HG03060 (cell line): ENCODE data around the gene ZNF330.
"Not testable (repeated sequence)": the region's sequence is repeated elsewhere in the genome, so short reads cannot be mapped to it uniquely, and the experiment has no call there.

Source experiments
- ATAC-seq: cut with Tn5 transposase; IDR thresholded peaks from one replicate; pipeline ENCODE4 v1.9.1; 2021; ENCODE audit warnings: low read depth, moderate number of reproducible peaks; ENCODE audit not compliant: unreplicated experiment

The ZNF330 gene

GRCh38 chr4:141220691-141221659, at the start of gene ZNF330:
TSS of gene ZNF330 (plus strand) at chr4:141220895. CDS start at chr4:141222372, 1,477 bp downstream.
- peak; percentile 67 for ATAC-seq

DNA sequence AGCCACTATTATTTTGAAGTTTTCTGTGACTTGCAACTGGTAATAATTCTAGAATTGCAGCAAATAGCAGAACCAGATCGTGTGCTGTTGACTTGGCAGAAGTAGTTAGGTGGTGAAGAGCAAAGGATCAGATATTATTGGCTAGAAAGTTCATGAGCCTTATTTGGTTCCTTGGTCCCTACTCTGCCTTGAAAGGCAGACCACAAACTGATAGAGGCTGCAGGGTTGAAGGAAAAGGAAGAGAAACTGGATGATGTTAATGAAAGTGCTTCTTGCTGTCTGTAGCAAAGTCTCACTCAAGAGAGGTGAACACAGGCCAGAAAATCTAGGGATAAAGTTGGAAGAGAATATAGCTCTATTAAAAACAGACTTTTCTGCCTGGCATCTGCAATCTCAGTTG, 46.2 kb upstream of the ZNF330 start:
- no peak for ATAC-seq

- ATAC-seq: no peak
These were observed 43.5 kb upstream of the ZNF330 start for GRCh38 chr4:141177171-141177570.

GRCh38 chr4:141179474-141180373, 41.0 kb upstream of the ZNF330 start:
- no peak for ATAC-seq

DNA sequence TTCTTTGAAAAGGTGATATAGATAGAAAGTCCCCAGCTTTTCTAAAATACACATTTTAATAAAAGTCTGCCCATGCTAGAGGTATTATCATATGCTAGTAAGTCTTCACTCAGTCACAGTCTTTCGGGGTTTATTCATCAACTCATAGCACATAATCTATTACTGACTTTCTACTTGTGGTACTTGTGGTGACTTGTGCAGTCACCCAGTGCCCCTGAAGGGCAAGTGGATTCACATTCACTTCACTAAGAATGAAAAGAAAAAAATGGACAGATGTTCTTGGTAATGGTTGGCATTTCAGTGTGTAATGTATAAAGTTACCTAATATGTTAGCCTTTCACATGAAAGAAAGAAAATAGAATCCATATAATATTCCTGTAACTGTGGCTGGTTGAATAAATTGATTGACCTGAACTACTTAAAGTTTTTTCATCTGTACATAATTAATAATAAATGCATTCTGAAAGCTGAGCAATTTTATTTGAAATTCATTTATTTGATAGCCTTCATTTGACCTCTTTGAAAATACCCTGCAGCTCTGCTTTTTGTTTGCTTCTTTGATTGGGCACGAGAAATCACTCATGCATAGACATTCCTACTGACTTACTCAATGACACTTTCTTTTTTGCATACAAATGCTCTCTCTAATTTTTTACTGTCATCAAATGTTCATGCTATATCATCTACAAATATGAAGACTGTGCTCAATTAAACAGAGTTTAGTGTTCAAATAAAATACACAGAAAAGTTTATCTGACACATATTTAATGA, 39.5 kb upstream of the ZNF330 start:
- ATAC-seq: peak; percentile 55

GRCh38 chr4:141183491-141183890, 37.2 kb upstream of the ZNF330 start:
- not testable (repeated sequence) for ATAC-seq

DNA sequence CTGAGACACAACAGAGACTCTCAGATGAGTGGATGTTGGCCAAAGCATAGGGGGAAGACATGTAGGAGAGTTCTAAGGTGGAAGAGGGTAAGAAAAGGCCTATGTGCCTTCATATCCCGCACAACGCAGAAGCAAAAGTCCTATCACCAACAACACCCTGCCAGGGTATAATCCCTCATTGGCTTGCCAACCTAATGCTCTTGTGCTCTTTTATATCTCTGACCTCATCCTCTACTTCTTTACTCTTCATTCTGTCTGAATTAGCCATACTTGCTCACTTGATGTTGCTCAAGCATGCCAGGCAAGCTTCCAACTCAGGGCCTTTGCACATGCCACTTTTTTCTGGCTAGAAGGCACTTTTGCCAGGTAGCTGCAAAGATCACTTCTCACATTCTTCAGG, 28.1 kb upstream of the ZNF330 start:
- no peak for ATAC-seq

DNA sequence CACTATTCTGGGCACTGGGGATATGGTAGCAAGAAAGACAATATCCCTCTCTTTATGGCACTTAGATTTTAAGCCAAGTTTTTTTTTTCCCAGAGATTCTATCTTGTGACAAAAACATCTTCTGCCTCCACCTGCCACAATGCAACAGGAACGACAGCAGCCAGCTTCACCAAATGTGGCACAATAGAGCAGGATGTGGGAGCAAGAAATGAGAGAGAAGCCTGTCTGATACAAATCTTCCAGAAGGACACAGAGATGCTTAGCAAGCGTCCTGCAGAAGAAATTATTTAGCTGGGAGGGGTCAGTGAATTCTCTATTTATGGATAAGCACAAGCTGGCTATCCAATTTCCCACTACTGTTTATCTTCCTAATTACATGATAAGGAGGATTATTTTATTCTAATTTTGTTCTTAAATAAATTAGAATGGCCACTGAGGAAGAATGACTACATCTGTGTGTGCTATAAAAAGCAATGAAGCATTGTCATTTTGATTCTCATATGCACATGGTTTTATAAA, 27.1 kb upstream of the ZNF330 start:
- no peak for ATAC-seq

GRCh38 chr4:141195095-141195707, 25.5 kb upstream of the ZNF330 start:
- ATAC-seq: no peak

DNA sequence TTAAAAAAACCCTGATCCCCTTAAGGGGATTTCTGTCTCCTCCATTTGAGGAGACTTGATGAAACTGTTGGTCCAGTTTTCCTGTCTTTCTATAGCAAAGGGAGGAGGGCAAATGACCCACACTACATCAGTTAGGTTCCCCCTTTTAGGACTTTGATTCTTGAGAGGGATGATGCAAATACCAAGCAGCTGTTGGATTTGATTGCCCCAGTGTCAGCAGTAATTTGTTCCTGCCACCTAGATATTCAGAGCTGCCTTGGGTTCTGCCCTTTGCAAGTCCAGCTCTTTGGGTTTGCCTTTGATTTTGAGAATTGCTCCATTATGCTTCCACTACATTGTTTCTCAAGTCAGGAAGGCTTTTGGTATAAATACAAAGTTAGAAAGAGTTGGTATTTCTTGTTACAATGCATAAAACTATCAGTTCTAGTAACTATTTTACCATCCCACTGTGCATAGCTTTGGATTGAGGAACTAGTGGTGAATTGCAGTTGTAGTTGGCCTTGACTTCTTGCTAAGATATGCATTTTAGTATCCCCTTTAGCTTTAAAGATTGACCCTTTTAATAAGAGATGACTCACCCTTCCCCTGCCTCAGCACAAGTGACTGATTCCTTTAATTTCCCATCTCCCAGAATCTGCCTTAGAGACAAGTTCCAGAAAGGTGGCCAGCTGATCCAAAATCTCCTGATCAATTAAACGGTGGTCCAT, 24.3 kb upstream of the ZNF330 start:
- no peak for ATAC-seq

GRCh38 chr4:141207961-141208360, 12.7 kb upstream of the ZNF330 start:
- ATAC-seq: no peak

GRCh38 chr4:141210168-141210567, 10.5 kb upstream of the ZNF330 start:
- no peak for ATAC-seq

DNA sequence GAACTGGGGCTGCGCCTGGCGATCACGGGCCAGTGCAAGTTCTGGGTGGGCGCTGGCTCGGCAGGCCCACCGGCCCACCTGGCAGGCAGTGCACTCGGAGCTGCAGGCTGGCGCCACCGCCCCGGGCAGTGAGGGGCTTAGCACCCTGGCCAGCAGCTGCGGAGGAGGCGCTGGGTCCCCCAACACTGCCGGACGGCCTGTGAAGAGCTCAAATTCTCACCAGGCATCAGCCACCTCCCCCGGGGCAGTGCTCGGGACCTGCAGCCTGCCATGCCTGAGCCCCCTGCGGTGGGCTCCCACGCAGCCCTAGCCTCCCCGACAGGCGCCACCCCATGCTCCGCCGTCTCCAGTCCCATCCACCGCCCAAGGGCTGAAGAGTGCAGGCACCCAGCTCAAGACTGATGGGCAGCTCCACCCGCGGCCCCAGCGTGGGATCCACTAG, 7.1 kb upstream of the ZNF330 start:
- ATAC-seq: no peak

GRCh38 chr4:141215030-141215429, 5.7 kb upstream of the ZNF330 start:
- ATAC-seq: no peak

DNA sequence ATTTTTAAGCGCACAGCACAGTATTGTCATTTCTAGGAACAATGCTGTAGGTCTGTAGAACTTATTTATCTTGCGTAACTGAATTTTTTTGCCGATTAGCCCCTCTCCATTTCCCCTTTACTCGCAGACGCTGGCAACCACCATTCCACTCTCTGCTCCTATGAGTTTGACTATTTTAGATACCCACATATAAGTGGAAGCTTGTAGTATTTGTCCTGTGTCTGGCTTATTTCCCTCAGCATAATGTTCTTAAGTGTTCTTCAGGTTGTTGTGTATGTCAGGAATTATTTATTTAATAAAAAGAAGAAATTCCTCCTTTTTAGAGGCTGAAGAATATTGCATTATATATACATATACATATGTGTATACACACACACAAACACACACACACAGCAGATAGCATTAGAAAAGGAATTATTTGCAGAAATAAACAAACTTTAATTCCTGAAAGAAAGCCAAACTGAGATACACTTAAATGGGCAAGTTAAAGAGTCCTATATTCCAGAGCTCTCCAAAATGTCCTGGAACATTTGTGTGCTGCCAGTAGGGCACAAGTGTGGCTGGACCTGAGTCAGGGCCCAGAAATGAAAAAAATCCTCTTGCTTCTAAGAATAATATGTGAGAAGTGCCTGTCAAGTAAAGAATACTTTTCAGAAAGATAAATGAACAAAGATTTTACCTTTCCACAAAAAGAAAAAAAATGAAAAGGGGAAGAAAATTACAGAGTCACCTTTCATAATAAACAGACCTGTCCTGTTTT, 4.5 kb upstream of the ZNF330 start:
- ATAC-seq: no peak

- ATAC-seq: no peak
These were observed 424 bp upstream of the ZNF330 start for GRCh38 chr4:141220271-141220670.

DNA sequence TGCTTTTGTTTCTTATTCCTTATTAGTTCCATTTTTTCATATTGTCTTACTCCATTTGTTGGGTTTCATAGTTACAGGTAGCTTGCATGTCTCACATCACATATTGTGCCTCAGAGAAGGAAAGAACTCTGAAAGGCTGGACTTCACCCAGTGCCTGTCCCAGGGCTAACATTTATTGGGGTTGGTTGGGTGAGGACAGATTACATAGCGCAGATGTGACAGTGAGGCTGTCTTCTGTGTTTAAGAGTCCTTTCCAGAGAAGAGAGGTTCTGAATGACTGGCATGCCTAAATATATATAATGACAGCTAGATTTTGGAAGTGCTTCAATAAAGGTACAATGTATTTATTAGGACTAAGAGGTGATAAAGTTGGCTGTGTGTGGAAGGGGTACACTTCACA, 2.7 kb downstream of the ZNF330 start:
- ATAC-seq: no peak

- not testable (repeated sequence) for ATAC-seq
These were observed 6.6 kb downstream of the ZNF330 start for GRCh38 chr4:141227280-141227679.
